ENCODE data around the gene NBPF1. TPM values are rescaled to one million over a fixed set of nuclear protein-coding genes. Genes with fewer than 3 reads are reported as not detected.
"Not testable (repeated sequence)": the region's sequence is repeated elsewhere in the genome, so short reads cannot be mapped to it uniquely, and the experiment has no call there.

NBPF1 gene
- total and polyA plus RNA-seq, 2 donors (not counting 3 experiments of a cell fraction or from before 2014, with no cell fraction given): 23.0 to 58.4 TPM

GRCh38 chr1:16534829-16535456, 78.4 kb downstream of the NBPF1 start:
- Histone ChIP-seq H3K27me3 (ENCODE audit: control insufficient read depth in 2 of 2, insufficient read depth in 2 of 2, low read length in 2 of 2) (peaks cover 12 to 13% of the 10 kb centered on the region in 2 experiments), H2AFZ (ENCODE audit: low read depth, low read length) (peak overlapping the region; percentile 89), H3K4me2 (ENCODE audit: insufficient read depth, low read length) (peak overlapping the region; percentile 62), H3K4me3 (replicated peaks in 1 of 3; ENCODE audit: insufficient read depth in 1 of 3, low read depth in 1 of 3, low read length in 3 of 3) (peak overlapping the region; percentile 23 to 36 (median 29))
- H4K20me1 ChIP-seq (replicated peaks; ENCODE audit: control insufficient read depth, extremely low read depth, insufficient read depth, low read length); H3K79me2 ChIP-seq (ENCODE audit: control insufficient read depth, insufficient read depth, low read length); H3K27ac ChIP-seq (ENCODE audit: insufficient read depth, low read depth, low read length); POLR2A ChIA-PET; H3K9me3 ChIP-seq (replicated peaks; ENCODE audit: control insufficient read depth, insufficient read depth, low read length); H3K9ac ChIP-seq (replicated peaks; ENCODE audit: extremely low read depth, insufficient read depth, low read length); dilution Hi-C loops (cut with MboI; ENCODE audit: extremely low pct_ligation_motif_present, low sequenced_read_pairs); H3K36me3 ChIP-seq (ENCODE audit: control insufficient read depth in 2 of 2, extremely low read depth in 1 of 2, insufficient read depth in 2 of 2, low read length in 2 of 2); CTCF ChIA-PET; H3K9me1 ChIP-seq (replicated peaks; ENCODE audit: control insufficient read depth, extremely low read depth, insufficient read depth, low read length); intact Hi-C loops (cut with micrococcal nuclease); H3K4me1 ChIP-seq (ENCODE audit: control insufficient read depth, extremely low read depth, insufficient read depth, low read length): not testable (repeated sequence)
- DNase-seq (ENCODE audit: low read depth, low spot score): peak; percentile 27
- peak; percentile 17 for TF ChIP-seq EZH2 (IDR thresholded peaks at IDR 0.05; ENCODE audit: borderline replicate concordance, low read depth, low read length, severe bottlenecking)
- BruUV-seq (replicated peaks): TSS peak; percentile 100
- FAIRE-seq: peak; percentile 99

- dilution Hi-C loops (cut with MboI; ENCODE audit: extremely low pct_ligation_motif_present, low sequenced_read_pairs); H3K9me1 ChIP-seq (replicated peaks; ENCODE audit: control insufficient read depth, extremely low read depth, insufficient read depth, low read length); H3K79me2 ChIP-seq (ENCODE audit: control insufficient read depth, insufficient read depth, low read length); H3K4me3 ChIP-seq (replicated peaks in 1 of 3; ENCODE audit: insufficient read depth in 1 of 3, low read depth in 1 of 3, low read length in 3 of 3); H3K36me3 ChIP-seq (ENCODE audit: control insufficient read depth in 2 of 2, extremely low read depth in 1 of 2, insufficient read depth in 2 of 2, low read length in 2 of 2); H4K20me1 ChIP-seq (replicated peaks; ENCODE audit: control insufficient read depth, extremely low read depth, insufficient read depth, low read length); H2AFZ ChIP-seq (ENCODE audit: low read depth, low read length); POLR2A ChIA-PET; H3K4me1 ChIP-seq (ENCODE audit: control insufficient read depth, extremely low read depth, insufficient read depth, low read length); intact Hi-C loops (cut with micrococcal nuclease); H3K9me3 ChIP-seq (replicated peaks; ENCODE audit: control insufficient read depth, insufficient read depth, low read length); H3K27ac ChIP-seq (ENCODE audit: insufficient read depth, low read depth, low read length); FAIRE-seq; H3K4me2 ChIP-seq (ENCODE audit: insufficient read depth, low read length); BruUV-seq (replicated peaks); H3K9ac ChIP-seq (replicated peaks; ENCODE audit: extremely low read depth, insufficient read depth, low read length): not testable (repeated sequence)
- peaks cover 12 to 13% of the 10 kb centered on the region in 2 experiments for H3K27me3 ChIP-seq (ENCODE audit: control insufficient read depth in 2 of 2, insufficient read depth in 2 of 2, low read length in 2 of 2)
- CTCF ChIA-PET: interaction anchor here (0.7 kb wide), 1 partner anchor 442 kb away, joined by 3 read pairs; no protein-coding TSS in a partner anchor
- DNase-seq (ENCODE audit: low read depth, low spot score): peak; percentile 16
Observed at GRCh38 chr1:16534239-16534828, 79.0 kb downstream of the NBPF1 start.

- H3K4me2 ChIP-seq (ENCODE audit: insufficient read depth, low read length); DNase-seq (ENCODE audit: low read depth, low spot score); intact Hi-C loops (cut with micrococcal nuclease): not testable (repeated sequence)
Observed at GRCh38 chr1:16532235-16532991, 81.0 kb downstream of the NBPF1 start.

More at GRCh38 chr1:16532235-16532991, 81.0 kb downstream of the NBPF1 start:
- H3K27ac ChIP-seq (ENCODE audit: insufficient read depth, low read depth, low read length); H2AFZ ChIP-seq (ENCODE audit: low read depth, low read length); H3K9ac ChIP-seq (replicated peaks; ENCODE audit: extremely low read depth, insufficient read depth, low read length); H3K9me1 ChIP-seq (replicated peaks; ENCODE audit: control insufficient read depth, extremely low read depth, insufficient read depth, low read length); H3K4me3 ChIP-seq (replicated peaks in 1 of 3; ENCODE audit: insufficient read depth in 1 of 3, low read depth in 1 of 3, low read length in 3 of 3); H4K20me1 ChIP-seq (replicated peaks; ENCODE audit: control insufficient read depth, extremely low read depth, insufficient read depth, low read length); POLR2A ChIA-PET; BruUV-seq (replicated peaks); H3K79me2 ChIP-seq (ENCODE audit: control insufficient read depth, insufficient read depth, low read length); H3K36me3 ChIP-seq (ENCODE audit: control insufficient read depth in 2 of 2, extremely low read depth in 1 of 2, insufficient read depth in 2 of 2, low read length in 2 of 2); H3K4me1 ChIP-seq (ENCODE audit: control insufficient read depth, extremely low read depth, insufficient read depth, low read length); dilution Hi-C loops (cut with MboI; ENCODE audit: extremely low pct_ligation_motif_present, low sequenced_read_pairs); H3K9me3 ChIP-seq (replicated peaks; ENCODE audit: control insufficient read depth, insufficient read depth, low read length): not testable (repeated sequence)
- peak; percentile 85 for FAIRE-seq
- peaks cover 13 to 16% of the 10 kb centered on the region in 2 experiments for H3K27me3 ChIP-seq (ENCODE audit: control insufficient read depth in 2 of 2, insufficient read depth in 2 of 2, low read length in 2 of 2)
- CTCF ChIA-PET: interaction anchor here (2.0 kb wide), 1 partner anchor 12 kb away, joined by 6 read pairs; no protein-coding TSS in a partner anchor
